Measurements from ENCODE around the gene RUBCNL.

The RUBCNL gene

GRCh38 chr13:46332772-46333171 is 54.3 kb downstream of the RUBCNL start:
- Histone ChIP-seq H3K4me3 (ENCODE audit: severe bottlenecking) (no peak overlapping the region), H3K9me3 (ENCODE audit: severe bottlenecking) (no peaks in the 10 kb centered on the region), H3K27me3 (ENCODE audit: insufficient read depth, poor library complexity, severe bottlenecking) (no peaks in the 10 kb centered on the region), H3K27ac (ENCODE audit: poor library complexity, severe bottlenecking) (no peak overlapping the region), H3K4me1 (ENCODE audit: insufficient read depth, poor library complexity, severe bottlenecking) (no peaks in the 10 kb centered on the region), H3K36me3 (ENCODE audit: low read depth) (no peaks in the 10 kb centered on the region)
- DNase-seq (ENCODE audit: low spot score) (no peak), ATAC-seq (ENCODE audit: low read depth) (no peak)
- no peak for TF ChIP-seq CTCF (IDR thresholded peaks at IDR 0.05; ENCODE audit: poor library complexity, severe bottlenecking)

- Histone ChIP-seq H3K4me3 (ENCODE audit: severe bottlenecking) (no peak overlapping the region), H3K9me3 (ENCODE audit: severe bottlenecking) (no peaks in the 10 kb centered on the region), H3K27me3 (ENCODE audit: insufficient read depth, poor library complexity, severe bottlenecking) (no peaks in the 10 kb centered on the region), H3K27ac (ENCODE audit: poor library complexity, severe bottlenecking) (no peak overlapping the region), H3K36me3 (ENCODE audit: low read depth) (no peaks in the 10 kb centered on the region), H3K4me1 (ENCODE audit: insufficient read depth, poor library complexity, severe bottlenecking) (peaks cover 9% of the 10 kb centered on the region)
- TF ChIP-seq CTCF (IDR thresholded peaks at IDR 0.05; ENCODE audit: poor library complexity, severe bottlenecking) = no peak
- ATAC-seq (ENCODE audit: low read depth) (no peak), DNase-seq (ENCODE audit: low spot score) (no peak)
These were observed 57.4 kb downstream of the RUBCNL start for GRCh38 chr13:46329624-46330023.

GRCh38 chr13:46327246-46327645 is 59.8 kb downstream of the RUBCNL start:
- H3K36me3 ChIP-seq (ENCODE audit: low read depth) = no peaks in the 10 kb centered on the region
- DNase-seq (ENCODE audit: low spot score) = no peak
- peaks cover 12% of the 10 kb centered on the region for H3K4me1 ChIP-seq (ENCODE audit: insufficient read depth, poor library complexity, severe bottlenecking)
- ATAC-seq (ENCODE audit: low read depth) = no peak
- no peaks in the 10 kb centered on the region for H3K9me3 ChIP-seq (ENCODE audit: severe bottlenecking)
- H3K4me3 ChIP-seq (ENCODE audit: severe bottlenecking) = no peak overlapping the region
- H3K27me3 ChIP-seq (ENCODE audit: insufficient read depth, poor library complexity, severe bottlenecking) = no peaks in the 10 kb centered on the region
- TF ChIP-seq CTCF (IDR thresholded peaks at IDR 0.05; ENCODE audit: poor library complexity, severe bottlenecking) = no peak
- H3K27ac ChIP-seq (ENCODE audit: poor library complexity, severe bottlenecking) = no peak overlapping the region

GRCh38 chr13:46324976-46325375 is 62.1 kb downstream of the RUBCNL start:
- no peak for DNase-seq (ENCODE audit: low spot score)
- Histone ChIP-seq H3K4me1 (ENCODE audit: insufficient read depth, poor library complexity, severe bottlenecking) (peaks cover 12% of the 10 kb centered on the region), H3K36me3 (ENCODE audit: low read depth) (no peaks in the 10 kb centered on the region), H3K27me3 (ENCODE audit: insufficient read depth, poor library complexity, severe bottlenecking) (no peaks in the 10 kb centered on the region), H3K27ac (ENCODE audit: poor library complexity, severe bottlenecking) (peak overlapping the region; percentile 31), H3K9me3 (ENCODE audit: severe bottlenecking) (no peaks in the 10 kb centered on the region), H3K4me3 (ENCODE audit: severe bottlenecking) (no peak overlapping the region)
- TF ChIP-seq CTCF (IDR thresholded peaks at IDR 0.05; ENCODE audit: poor library complexity, severe bottlenecking) = no peak
- peak; percentile 86 for ATAC-seq (ENCODE audit: low read depth)

- no peak overlapping the region for H3K4me3 ChIP-seq (ENCODE audit: severe bottlenecking)
- no peaks in the 10 kb centered on the region for H3K9me3 ChIP-seq (ENCODE audit: severe bottlenecking)
- no peaks in the 10 kb centered on the region for H3K27me3 ChIP-seq (ENCODE audit: insufficient read depth, poor library complexity, severe bottlenecking)
- TF ChIP-seq CTCF (IDR thresholded peaks at IDR 0.05; ENCODE audit: poor library complexity, severe bottlenecking) = peak; percentile 82
- H3K36me3 ChIP-seq (ENCODE audit: low read depth) = no peaks in the 10 kb centered on the region
- H3K27ac ChIP-seq (ENCODE audit: poor library complexity, severe bottlenecking) = no peak overlapping the region
- no peak for ATAC-seq (ENCODE audit: low read depth)
- DNase-seq (ENCODE audit: low spot score) = no peak
- H3K4me1 ChIP-seq (ENCODE audit: insufficient read depth, poor library complexity, severe bottlenecking) = peaks cover 12% of the 10 kb centered on the region
These were observed 65.4 kb downstream of the RUBCNL start for GRCh38 chr13:46321494-46322225.

Measured in RWPE2 (cell line).